Measurements from ENCODE around the gene EIF2B5. TPM values are rescaled to one million over a fixed set of nuclear protein-coding genes. Genes with fewer than 3 reads are reported as not detected.
"Not testable (repeated sequence)": the region's sequence is repeated elsewhere in the genome, so short reads cannot be mapped to it uniquely, and the experiment has no call there.

Gene EIF2B5
- total RNA-seq = 10 to 100 TPM; 46.4 to 60.6 TPM

GRCh38 chr3:184135149-184135910 is at the start of gene EIF2B5:
Gene EIF2B5, plus strand, starts transcription at chr3:184135358. Its CDS starts 28 bp downstream, at chr3:184135386.
- Mint-ChIP-seq H3K27ac (peak within 1 kb of the TSS; percentile 92), H3K9me3 (ENCODE audit: low read depth) (no peaks in the 10 kb centered on the region), H3K36me3 (ENCODE audit: low read depth) (peaks cover 18% of the 10 kb centered on the region), H3K4me3 (peak within 1 kb of the TSS; percentile 97), H3K27me3 (no peaks in the 10 kb centered on the region), H3K4me1 (peaks cover 29% of the 10 kb centered on the region)
- POLR2A ChIA-PET = no interaction called here
- CTCF ChIA-PET = interaction anchor here (0.9 to 3.0 kb wide), 4 partner anchors 9 to 242 kb away, joined by 3 to 11 read pairs (median 4); no protein-coding TSS in a partner anchor
- ATAC-seq (peak; percentile 90), DNase-seq (peak; percentile 93)
- intact Hi-C loops (cut with DNase I, micrococcal nuclease) = loop anchor here (1.0 to 10.0 kb wide), 11 partner anchors 19 to 498 kb away; partner anchors contain the start of genes ABCF3 (in 2 of the 2), AP2M1 (in 2 of the 2), DVL3 (in 2 of the 2) and EEF1AKMT4 (in 2 of the 2)

GRCh38 chr3:184085389-184085852 is 49.7 kb upstream of the EIF2B5 start:
- CTCF ChIA-PET = no interaction called here
- Mint-ChIP-seq H3K36me3 (ENCODE audit: low read depth) (no peaks in the 10 kb centered on the region), H3K4me1 (peaks cover 6% of the 10 kb centered on the region), H3K27me3 (no peaks in the 10 kb centered on the region), H3K4me3 (no peak overlapping the region), H3K9me3 (ENCODE audit: low read depth) (peaks cover 6% of the 10 kb centered on the region), H3K27ac (no peak overlapping the region)
- ATAC-seq (peak; percentile 44), DNase-seq (no peak)
- POLR2A ChIA-PET = no interaction called here
- intact Hi-C loops (cut with DNase I, micrococcal nuclease) = no loop called here

GRCh38 chr3:184092199-184092598 is 43.0 kb upstream of the EIF2B5 start:
- CTCF ChIA-PET = no interaction called here
- POLR2A ChIA-PET = no interaction called here
- DNase-seq (no peak), ATAC-seq (no peak)
- Mint-ChIP-seq H3K27ac (no peak overlapping the region), H3K4me1 (no peaks in the 10 kb centered on the region), H3K9me3 (ENCODE audit: low read depth) (peaks cover 10% of the 10 kb centered on the region), H3K27me3 (peaks cover 2% of the 10 kb centered on the region), H3K36me3 (ENCODE audit: low read depth) (peaks cover 4% of the 10 kb centered on the region), H3K4me3 (no peak overlapping the region)
- intact Hi-C loops (cut with DNase I, micrococcal nuclease) = no loop called here

- DNase-seq (no peak), ATAC-seq (no peak)
- Mint-ChIP-seq H3K4me1 (no peaks in the 10 kb centered on the region), H3K27ac (no peak within 1 kb of the TSS), H3K27me3 (peaks cover 2% of the 10 kb centered on the region), H3K4me3 (no peak within 1 kb of the TSS), H3K9me3 (ENCODE audit: low read depth) (peaks cover 5% of the 10 kb centered on the region), H3K36me3 (ENCODE audit: low read depth) (peaks cover 4% of the 10 kb centered on the region)
- ChIA-PET POLR2A (no interaction called here), CTCF (interaction anchor here (1.1 kb wide), 1 partner anchor 14 kb away, joined by 4 read pairs; no protein-coding TSS in a partner anchor)
- intact Hi-C loops (cut with DNase I, micrococcal nuclease) = no loop called here
Observed at GRCh38 chr3:184096811-184097383, 38.3 kb upstream of the EIF2B5 start, which contains the start of gene HTR3E. Gene HTR3E, plus strand, starts transcription at chr3:184097064. Its CDS starts 466 bp downstream, at chr3:184097530.

GRCh38 chr3:184097556-184097955 is 37.6 kb upstream of the EIF2B5 start:
- no peaks in the 10 kb centered on the region for H3K36me3 Mint-ChIP-seq (ENCODE audit: low read depth)
- intact Hi-C loops (cut with DNase I, micrococcal nuclease) = no loop called here
- ChIA-PET POLR2A (interaction anchor here (0.5 kb wide), 1 partner anchor 61 kb away, joined by 3 read pairs; no protein-coding TSS in a partner anchor), CTCF (no interaction called here)
- H3K27ac Mint-ChIP-seq = no peak overlapping the region
- no peak overlapping the region for H3K4me3 Mint-ChIP-seq
- H3K9me3 Mint-ChIP-seq (ENCODE audit: low read depth) = no peaks in the 10 kb centered on the region
- DNase-seq = no peak
- H3K27me3 Mint-ChIP-seq = peaks cover 2% of the 10 kb centered on the region
- H3K4me1 Mint-ChIP-seq = no peaks in the 10 kb centered on the region
- no peak for ATAC-seq

GRCh38 chr3:184099806-184100686 is 35.1 kb upstream of the EIF2B5 start:
- Mint-ChIP-seq H3K9me3 (ENCODE audit: low read depth) (no peaks in the 10 kb centered on the region), H3K36me3 (ENCODE audit: low read depth) (no peaks in the 10 kb centered on the region), H3K4me1 (no peaks in the 10 kb centered on the region), H3K27ac (no peak overlapping the region), H3K4me3 (no peak overlapping the region), H3K27me3 (peaks cover 2% of the 10 kb centered on the region)
- ChIA-PET CTCF (no interaction called here), POLR2A (no interaction called here)
- intact Hi-C loops (cut with DNase I, micrococcal nuclease) = no loop called here
- DNase-seq = no peak
- no peak for ATAC-seq

GRCh38 chr3:184110316-184110725 is 24.8 kb upstream of the EIF2B5 start:
- DNase-seq = no peak
- no peak for ATAC-seq
- ChIA-PET CTCF (interaction anchor here (1.1 kb wide), 1 partner anchor 106 kb away, joined by 3 read pairs; no protein-coding TSS in a partner anchor), POLR2A (no interaction called here)
- intact Hi-C loops (cut with DNase I, micrococcal nuclease) = no loop called here
- H3K36me3 Mint-ChIP-seq (ENCODE audit: low read depth) = no peaks in the 10 kb centered on the region
- peaks cover 8% of the 10 kb centered on the region for H3K27me3 Mint-ChIP-seq
- no peaks in the 10 kb centered on the region for H3K9me3 Mint-ChIP-seq (ENCODE audit: low read depth)
- no peak overlapping the region for H3K4me3 Mint-ChIP-seq
- no peak overlapping the region for H3K27ac Mint-ChIP-seq
- H3K4me1 Mint-ChIP-seq = no peaks in the 10 kb centered on the region

GRCh38 chr3:184116017-184116416 is 19.1 kb upstream of the EIF2B5 start:
- H3K9me3 Mint-ChIP-seq (ENCODE audit: low read depth) = no peaks in the 10 kb centered on the region
- H3K27ac Mint-ChIP-seq = no peak overlapping the region
- POLR2A ChIA-PET = no interaction called here
- DNase-seq (no peak), ATAC-seq (no peak)
- no peaks in the 10 kb centered on the region for H3K36me3 Mint-ChIP-seq (ENCODE audit: low read depth)
- intact Hi-C loops (cut with DNase I, micrococcal nuclease) = no loop called here
- CTCF ChIA-PET = interaction anchor here (1.2 to 1.9 kb wide), 4 partner anchors 9 to 220 kb away, joined by 3 to 4 read pairs (median 4); no protein-coding TSS in a partner anchor
- no peak overlapping the region for H3K4me3 Mint-ChIP-seq
- H3K27me3 Mint-ChIP-seq = peaks cover 11% of the 10 kb centered on the region
- no peaks in the 10 kb centered on the region for H3K4me1 Mint-ChIP-seq

GRCh38 chr3:184117636-184118035 is 17.5 kb upstream of the EIF2B5 start:
- Mint-ChIP-seq H3K36me3 (ENCODE audit: low read depth) (no peaks in the 10 kb centered on the region), H3K27ac (no peak overlapping the region), H3K4me1 (no peaks in the 10 kb centered on the region), H3K9me3 (ENCODE audit: low read depth) (no peaks in the 10 kb centered on the region), H3K27me3 (peaks cover 11% of the 10 kb centered on the region), H3K4me3 (no peak overlapping the region)
- intact Hi-C loops (cut with DNase I, micrococcal nuclease) = no loop called here
- POLR2A ChIA-PET = no interaction called here
- CTCF ChIA-PET = interaction anchor here (1.9 kb wide), 1 partner anchor 222 kb away, joined by 4 read pairs; no protein-coding TSS in a partner anchor
- DNase-seq (no peak), ATAC-seq (no peak)

GRCh38 chr3:184121031-184121430 is 14.1 kb upstream of the EIF2B5 start:
- H3K36me3 Mint-ChIP-seq (ENCODE audit: low read depth); intact Hi-C loops (cut with DNase I, micrococcal nuclease); POLR2A ChIA-PET; H3K27me3 Mint-ChIP-seq; ATAC-seq; DNase-seq; H3K4me1 Mint-ChIP-seq; H3K9me3 Mint-ChIP-seq (ENCODE audit: low read depth); H3K27ac Mint-ChIP-seq; H3K4me3 Mint-ChIP-seq: not testable (repeated sequence)
- CTCF ChIA-PET = interaction anchor here (0.7 kb wide), 1 partner anchor 476 kb away, joined by 3 read pairs; no protein-coding TSS in a partner anchor

- no peak overlapping the region for H3K27ac Mint-ChIP-seq
- no peaks in the 10 kb centered on the region for H3K27me3 Mint-ChIP-seq
- POLR2A ChIA-PET = interaction anchor here (0.6 kb wide), 1 partner anchor 17 kb away, joined by 6 read pairs; no protein-coding TSS in a partner anchor
- no peak overlapping the region for H3K4me3 Mint-ChIP-seq
- H3K36me3 Mint-ChIP-seq (ENCODE audit: low read depth) = no peaks in the 10 kb centered on the region
- H3K4me1 Mint-ChIP-seq = no peaks in the 10 kb centered on the region
- ATAC-seq (no peak), DNase-seq (no peak)
- intact Hi-C loops (cut with DNase I, micrococcal nuclease) = no loop called here
- H3K9me3 Mint-ChIP-seq (ENCODE audit: low read depth) = no peaks in the 10 kb centered on the region
- CTCF ChIA-PET = no interaction called here
Observed at GRCh38 chr3:184126006-184126405, 9.2 kb upstream of the EIF2B5 start.

All from activated CD4-positive, alpha-beta T cell treated with anti-CD3 and anti-CD28 coated beads for 36 hours (primary cell).